Stimulated activated CD4-positive, alpha-beta T cell treated with anti-CD3 and anti-CD28 coated beads, Interleukin-15, amount 100 ng/mL, for 48 hours (primary cell): ENCODE data around the gene TTC31.

Source experiments
- DNase-seq, 2 donors: peaks; one replicate each; pipeline ENCODE4 v3.0.0-alpha.2; 2020; ENCODE audit warnings: low read depth in 2 of 2

Gene TTC31

DNA sequence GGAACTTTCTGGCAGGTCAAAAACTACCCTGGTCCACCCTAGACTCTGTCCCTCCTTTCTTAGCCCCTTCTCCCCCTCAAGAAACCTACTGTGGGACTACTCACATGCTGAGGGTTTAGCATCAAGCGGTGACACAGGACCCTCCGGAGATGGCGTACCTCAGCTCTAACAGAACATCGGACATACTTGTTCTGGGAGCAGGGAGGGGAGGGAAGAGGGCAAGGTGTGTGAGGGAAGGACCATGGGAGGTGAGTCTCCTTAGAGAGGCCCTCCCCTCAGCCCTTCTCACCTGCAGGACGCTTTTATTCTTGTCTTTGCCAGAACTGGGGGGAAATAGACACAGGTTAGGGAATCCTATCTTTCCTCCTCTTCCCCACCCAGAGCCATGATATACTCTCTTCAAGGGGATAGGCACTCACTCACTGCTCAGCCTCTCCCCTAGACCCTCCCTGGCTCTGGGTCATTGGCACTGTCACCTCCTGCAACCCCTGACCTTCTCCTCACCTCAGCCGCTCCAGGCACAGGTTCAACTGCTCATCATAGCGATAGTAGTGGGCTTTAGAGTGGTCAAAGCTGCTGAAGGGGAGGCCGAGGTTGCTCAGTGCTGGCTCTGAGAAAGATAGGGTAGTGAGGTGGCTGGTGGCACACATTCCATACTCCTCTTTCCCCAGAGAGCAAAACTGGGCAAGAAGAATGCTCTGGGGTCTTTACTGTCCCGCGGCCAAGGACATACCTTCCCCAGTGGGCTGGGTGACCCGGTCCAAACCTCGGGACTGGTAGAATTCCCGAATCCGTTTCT, 22.8 kb downstream of the TTC31 start:
- no peak for DNase-seq

GRCh38 chr2:74507145-74507925, 24.5 kb downstream of the TTC31 start, which contains the start of gene PCGF1:
Gene PCGF1, minus strand, starts transcription at chr2:74507695. Its CDS starts 27 bp downstream, at chr2:74507668.
- DNase-seq = peak; percentile 96 to 99

DNA sequence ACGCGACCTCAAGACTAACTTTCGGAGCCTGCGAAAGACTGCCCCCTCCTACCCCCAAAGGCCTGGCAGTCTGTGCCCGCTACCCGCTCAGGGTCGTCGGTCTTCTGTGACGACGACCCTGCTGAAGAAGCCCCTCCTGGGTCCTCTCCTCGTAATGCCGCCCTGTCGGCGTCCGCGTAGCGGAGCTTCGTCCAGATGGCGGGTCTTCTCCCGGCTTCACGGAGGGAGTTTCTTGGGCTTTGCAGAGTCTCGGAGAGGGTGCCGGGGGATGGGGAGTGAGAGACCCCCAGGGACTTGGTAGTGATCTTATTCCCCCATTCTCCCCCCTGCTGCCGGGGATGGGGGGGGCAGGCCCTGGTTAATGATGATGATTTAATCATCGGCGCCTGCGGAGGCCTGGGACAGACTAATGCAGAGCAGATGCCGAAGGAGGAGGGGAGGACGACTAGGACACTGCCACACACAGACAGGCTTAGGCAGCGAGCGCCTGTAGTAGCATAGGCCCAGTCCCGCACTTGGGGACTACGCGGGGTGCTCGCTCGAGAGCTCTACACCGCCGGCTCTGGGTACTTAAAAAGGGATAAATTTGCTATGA, 25.1 kb downstream of the TTC31 start:
- no peak for DNase-seq

- no peak for DNase-seq
Observed at GRCh38 chr2:74510272-74510671, 27.4 kb downstream of the TTC31 start.

DNA sequence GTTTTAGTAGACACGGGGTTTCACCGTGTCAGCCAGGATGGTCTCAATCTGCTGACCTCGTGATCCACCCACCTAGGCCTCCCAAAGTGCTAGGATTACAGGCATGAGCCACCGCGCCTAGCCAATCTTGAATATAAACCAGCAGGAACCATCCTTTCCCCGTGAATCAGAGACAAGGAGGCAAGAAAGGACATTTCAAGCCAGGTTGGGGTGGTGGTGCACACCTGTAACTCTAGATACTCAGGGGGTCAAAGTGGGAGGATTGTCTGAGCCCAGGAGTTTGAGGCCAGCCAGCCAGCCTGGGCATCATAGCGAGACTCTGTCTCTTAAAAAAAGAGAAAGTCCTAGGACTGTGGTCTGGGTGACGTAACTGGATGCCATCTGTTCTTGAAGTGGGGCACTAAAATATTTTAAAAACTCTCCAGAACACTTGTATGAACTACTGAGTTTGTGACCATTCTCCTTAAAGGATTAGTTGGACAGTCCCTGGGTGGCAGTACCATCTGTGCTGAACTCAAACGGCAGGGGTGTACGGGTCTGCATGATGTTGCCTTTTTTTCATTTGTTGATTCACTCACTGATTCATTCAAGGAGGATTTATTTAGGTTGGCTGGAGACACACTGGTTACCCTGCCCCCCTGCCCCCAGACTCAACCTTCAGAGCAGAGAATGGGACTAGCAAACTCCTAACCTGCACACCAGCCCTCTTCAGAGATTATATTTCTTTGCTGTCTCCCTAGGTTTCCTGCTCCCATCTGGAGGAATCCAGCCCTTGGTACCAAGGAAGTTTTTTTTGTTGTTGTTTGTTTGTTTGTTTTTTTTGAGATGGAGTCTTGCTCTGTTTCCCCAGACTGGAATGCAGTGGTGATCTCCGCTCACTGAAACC, 28.5 kb downstream of the TTC31 start:
- DNase-seq = no peak

GRCh38 chr2:74512744-74513604, 30.1 kb downstream of the TTC31 start:
- no peak for DNase-seq

- DNase-seq = no peak
Observed at GRCh38 chr2:74513605-74514367, 30.9 kb downstream of the TTC31 start.

DNA sequence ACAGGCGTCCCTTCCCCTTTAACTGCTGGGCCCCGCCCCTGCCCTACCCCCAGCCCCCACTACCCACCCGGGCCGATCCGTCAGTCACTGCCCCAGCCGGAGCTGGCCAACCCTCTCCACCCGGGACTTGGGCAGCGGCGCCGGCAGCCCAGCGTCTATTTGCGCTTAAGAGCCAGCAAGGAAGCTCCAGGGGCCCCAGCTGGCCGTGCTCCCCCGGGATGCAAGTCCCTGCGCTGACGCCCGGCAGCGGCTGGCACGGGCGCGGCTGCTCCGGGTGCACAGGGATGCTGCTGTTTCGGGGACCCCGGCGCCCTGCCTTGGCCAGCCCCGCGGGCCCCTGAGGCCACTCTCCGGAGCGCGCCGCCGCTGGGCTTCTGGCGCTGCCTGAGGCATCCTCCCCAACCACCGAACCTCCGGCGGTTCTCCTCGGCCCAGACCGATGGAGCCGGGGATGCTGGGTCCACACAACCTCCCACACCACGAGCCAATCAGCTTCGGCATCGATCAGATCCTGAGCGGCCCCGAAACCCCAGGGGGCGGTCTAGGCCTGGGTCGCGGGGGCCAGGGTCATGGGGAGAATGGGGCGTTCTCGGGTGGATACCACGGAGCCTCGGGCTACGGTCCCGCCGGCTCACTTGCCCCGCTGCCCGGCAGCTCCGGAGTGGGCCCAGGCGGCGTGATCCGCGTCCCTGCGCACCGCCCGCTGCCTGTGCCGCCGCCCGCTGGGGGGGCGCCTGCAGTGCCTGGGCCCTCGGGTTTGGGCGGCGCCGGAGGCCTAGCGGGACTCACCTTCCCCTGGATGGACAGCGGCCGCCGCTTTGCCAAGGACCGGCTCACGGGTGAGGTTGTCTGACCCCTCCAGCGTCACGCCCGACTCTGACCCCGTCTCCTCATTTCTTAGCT, 31.7 kb downstream of the TTC31 start, which contains the start of gene TLX2:
Gene TLX2, plus strand, starts transcription at position 83 of the 903 bp plus-strand sequence. Its CDS starts 357 bp downstream, at position 440.
- no peak for DNase-seq

DNA sequence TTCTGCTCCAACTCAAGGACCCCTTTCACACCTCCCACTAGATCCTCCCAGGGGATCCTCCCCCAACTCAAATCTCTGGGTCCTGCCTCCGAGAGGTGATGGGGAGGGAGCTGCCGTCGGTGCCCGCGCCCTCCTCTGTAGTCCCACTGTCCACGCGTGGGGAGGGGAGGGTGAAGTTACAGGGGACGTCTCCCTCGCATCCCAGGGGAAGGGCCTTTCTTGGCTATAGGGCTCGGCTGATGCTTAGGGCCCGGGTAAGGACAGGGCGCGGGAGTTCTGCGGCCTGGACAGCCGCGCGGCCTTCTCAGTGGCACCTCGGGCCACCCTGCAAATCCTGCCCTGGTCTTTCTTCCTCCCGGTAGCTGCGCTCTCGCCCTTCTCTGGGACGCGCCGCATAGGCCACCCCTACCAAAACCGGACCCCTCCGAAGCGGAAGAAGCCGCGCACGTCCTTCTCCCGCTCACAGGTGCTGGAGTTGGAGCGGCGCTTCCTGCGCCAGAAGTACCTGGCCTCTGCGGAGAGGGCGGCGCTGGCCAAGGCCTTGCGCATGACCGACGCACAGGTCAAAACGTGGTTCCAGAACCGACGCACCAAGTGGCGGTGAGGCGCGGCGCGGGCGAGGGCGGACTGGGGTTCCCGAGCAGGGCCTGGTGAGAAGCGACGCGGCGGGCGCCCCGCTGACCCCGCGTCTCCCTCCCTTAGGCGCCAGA, 32.5 kb downstream of the TTC31 start:
- no peak for DNase-seq

DNA sequence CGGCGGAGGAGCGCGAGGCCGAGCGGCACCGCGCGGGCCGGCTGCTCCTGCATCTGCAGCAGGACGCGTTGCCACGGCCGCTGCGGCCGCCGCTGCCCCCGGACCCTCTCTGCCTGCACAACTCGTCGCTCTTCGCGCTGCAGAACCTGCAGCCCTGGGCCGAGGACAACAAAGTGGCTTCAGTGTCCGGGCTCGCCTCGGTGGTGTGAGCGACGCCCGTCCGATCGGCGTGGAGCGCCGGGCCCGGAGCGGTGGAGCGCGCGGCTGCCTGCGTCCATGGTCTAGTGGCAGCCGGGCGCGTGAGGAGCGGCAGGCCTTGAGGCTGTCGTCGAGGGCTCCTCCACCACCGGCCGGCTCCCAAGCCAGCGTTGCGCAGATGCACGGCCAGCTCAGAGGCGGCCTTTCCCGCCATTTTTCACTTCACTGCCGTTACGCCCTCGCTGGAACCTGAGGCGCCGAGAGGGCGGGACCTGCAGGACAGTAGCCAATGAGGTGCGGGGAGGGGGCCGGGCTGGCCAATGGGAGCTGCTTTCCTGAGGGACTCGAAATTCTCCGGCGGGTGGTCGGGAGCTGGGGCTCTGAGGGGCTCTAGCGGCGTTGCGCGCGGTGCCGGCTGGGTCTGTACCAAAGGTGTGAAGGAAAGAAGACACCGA, 33.2 kb downstream of the TTC31 start:
- DNase-seq = peak; percentile 63 to 72

DNA sequence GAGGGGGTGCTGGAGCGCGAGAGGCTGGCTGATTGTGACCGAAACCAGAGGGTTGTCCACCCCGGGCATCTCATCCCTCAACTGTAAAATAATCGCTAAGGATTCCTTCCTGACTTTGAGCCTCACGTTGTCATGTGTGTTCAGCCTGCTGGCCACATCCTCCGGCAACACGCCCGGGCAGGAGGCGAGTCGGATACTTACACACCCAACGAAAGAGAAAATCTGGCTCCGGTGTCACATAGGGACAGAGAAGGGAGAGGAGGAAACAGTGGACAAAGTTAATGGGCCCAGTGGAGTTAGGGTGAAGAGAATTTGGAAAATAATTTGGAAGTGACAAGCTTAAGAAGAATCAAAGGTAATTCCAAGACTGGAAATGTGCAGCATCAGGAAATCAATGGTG, 33.8 kb downstream of the TTC31 start:
- DNase-seq = no peak

DNA sequence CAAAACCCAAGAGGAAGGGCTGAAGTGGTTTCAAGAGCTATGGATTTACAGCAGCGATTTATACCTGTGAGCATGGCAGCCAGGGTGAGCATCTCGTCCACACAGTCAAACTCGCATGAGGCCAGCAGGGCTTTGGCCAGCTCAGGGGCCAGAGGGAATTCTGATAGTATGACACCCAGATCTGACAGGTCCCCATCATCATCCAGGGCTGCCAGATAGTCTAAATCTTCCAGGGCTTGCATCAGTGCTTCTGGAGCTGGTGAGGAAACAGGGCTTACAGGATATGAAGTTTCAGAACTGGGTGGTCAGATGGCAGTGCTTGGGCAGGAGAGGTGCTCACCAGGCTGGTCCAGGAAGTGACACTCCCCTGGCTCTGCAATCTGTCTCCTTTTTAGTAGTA, 39.6 kb downstream of the TTC31 start:
- no peak for DNase-seq

- no peak for DNase-seq
Observed at GRCh38 chr2:74524005-74524404, 41.1 kb downstream of the TTC31 start.

DNA sequence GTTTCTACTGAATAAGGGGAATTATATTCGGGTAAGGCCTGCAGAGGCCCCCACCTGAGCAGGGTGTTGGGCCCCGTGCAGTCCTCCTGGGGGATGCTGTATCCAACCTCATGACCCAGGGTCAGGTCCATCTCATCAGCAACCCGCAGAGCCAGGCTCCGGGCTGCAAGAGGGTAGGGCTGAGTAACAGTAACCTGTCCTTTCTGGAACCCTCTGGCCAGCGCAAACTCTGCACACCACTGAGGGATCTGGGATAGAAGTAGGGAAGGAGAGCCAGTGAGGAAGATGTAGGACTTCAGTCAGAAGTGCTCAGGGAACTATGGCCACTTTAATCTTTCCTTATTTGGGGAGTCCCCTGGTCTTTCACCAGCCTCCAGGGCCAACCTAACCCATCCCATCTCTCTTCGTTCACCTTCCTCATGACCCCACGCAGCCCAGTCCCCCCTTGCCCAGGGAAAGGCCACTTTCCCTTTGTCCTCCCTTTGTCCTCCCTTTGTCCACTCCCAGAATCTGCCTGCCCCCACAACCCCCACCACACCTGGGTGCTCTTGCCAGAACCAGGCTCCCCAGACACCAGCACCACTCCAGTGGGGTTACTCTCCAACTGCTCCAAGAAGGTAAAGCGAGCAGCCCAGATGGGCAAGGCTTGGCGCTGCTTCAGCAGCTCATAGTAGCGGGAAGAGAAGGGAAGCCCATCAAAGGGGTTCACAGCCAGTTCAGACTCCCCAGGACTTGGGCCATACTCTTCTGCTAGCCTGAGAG, 42.3 kb downstream of the TTC31 start:
- DNase-seq = no peak

- DNase-seq = no peak
Observed at GRCh38 chr2:74525717-74526648, 43.1 kb downstream of the TTC31 start, which contains the start of gene DQX1. Gene DQX1, minus strand, starts transcription at chr2:74526231. Its CDS starts 502 bp downstream, at chr2:74525729.
